HepG2 (cell line): ENCODE measurements around the gene NDUFB5. TPM values are rescaled to one million over a fixed set of nuclear protein-coding genes. Genes with fewer than 3 reads are reported as not detected.

Experiments used
- ATAC-seq: fragments of 200-7000 bp; cut with Tn5 transposase; 3 replicates; pipeline ENCODE4 v1.9.1; 2020; ENCODE audit warnings: mild to moderate bottlenecking, moderate library complexity
- BruUV-seq: library from RNA; stranded (reverse); fragments of 400-500 nt; replicated peaks from 2 replicates; lab custom pipeline; 2021; lab: Mats Ljungman, UMichigan
- CTCF ChIA-PET: fragments of 300-600 bp; formaldehyde crosslinking; extraction: SDS; loops from one replicate; lab custom pipeline; 2021; ENCODE audit warnings: low total read pairs, inconsistent platforms, low intra/inter-chr PET ratio; lab: Yijun Ruan, JAX
- POLR2A ChIA-PET: fragments of 350-600 bp; sonication (Branson Sonifier 250); formaldehyde crosslinking; loops from one replicate; lab custom pipeline; 2020; ENCODE audit warnings: antibody characterized with exemption, inconsistent platforms; lab: Yijun Ruan, JAX
- DNase-seq: peaks from one replicate; pipeline ENCODE4 v3.0.0-alpha.2; 2015; ENCODE audit warnings: low spot score
- FAIRE-seq: peaks from 3 replicates; lab custom pipeline; 2011; peaks lifted over from hg19 to GRCh38; lab: Jason Lieb, UNC
- H2AFZ ChIP-seq: one replicate; pipeline ENCODE4 v1.6.1; 2011; ENCODE audit warnings: low read length, inconsistent platforms
- H3K27ac ChIP-seq: fragments of 300-600 bp; 3 replicates; pipeline ENCODE4 v1.8.0; 2011; ENCODE audit warnings: mixed run types, mild to moderate bottlenecking, mixed read lengths, low read length, inconsistent platforms; ENCODE audit not compliant: insufficient read depth; ENCODE audit errors: extremely low read length
- H3K27me3 ChIP-seq, 2 experiments: fragments of 200-600 bp in 1 of 2; 2 replicates in 1 of 2; 3 replicates in 1 of 2; pipeline versions ENCODE4 v1.6.0 to v1.8.0; 2011; ENCODE audit warnings: low read length in 2 of 2, mild to moderate bottlenecking in 2 of 2, moderate library complexity in 2 of 2, inconsistent platforms in 1 of 2; ENCODE audit not compliant: insufficient read depth in 2 of 2, control insufficient read depth in 1 of 2
- H3K36me3 ChIP-seq, 2 experiments: fragments of 200-600 bp in 1 of 2; replicated peaks in 1 of 2; 2 replicates in 1 of 2; 3 replicates in 1 of 2; pipeline versions ENCODE4 v1.5.1 to v1.8.0; 2011; ENCODE audit warnings: low read length in 2 of 2, inconsistent platforms in 1 of 2; ENCODE audit not compliant: insufficient read depth in 2 of 2, control insufficient read depth in 1 of 2
- H3K4me1 ChIP-seq: 2 replicates; pipeline ENCODE4 v1.5.1; 2012; ENCODE audit warnings: low read length, inconsistent platforms; ENCODE audit not compliant: insufficient read depth
- H3K4me2 ChIP-seq: 2 replicates; pipeline ENCODE4 v1.6.0; 2011; ENCODE audit warnings: low read depth, low read length, inconsistent platforms
- H3K4me3 ChIP-seq, 3 experiments: fragments of 200-600 bp in 1 of 3; sonication (generic), shearing (Covaris generic) in 1 of 3; replicated peaks in 1 of 3; 2 replicates each; pipeline ENCODE4 v1.5.1; 2011 to 2016; ENCODE audit warnings: low read length in 3 of 3, inconsistent platforms in 2 of 3, low read depth in 2 of 3, mild to moderate bottlenecking in 2 of 3, control low read depth in 1 of 3, mixed read lengths in 1 of 3; ENCODE audit not compliant: insufficient read depth in 1 of 3
- H3K79me2 ChIP-seq: one replicate; pipeline ENCODE4 v1.6.1; 2011; ENCODE audit warnings: low read length, inconsistent platforms; ENCODE audit not compliant: insufficient read depth
- H3K9ac ChIP-seq: 2 replicates; pipeline ENCODE4 v1.6.0; 2011; ENCODE audit warnings: mild to moderate bottlenecking, low read depth, low read length, inconsistent platforms; ENCODE audit not compliant: insufficient read depth
- H3K9me3 ChIP-seq: 2 replicates; pipeline ENCODE4 v1.5.1; 2012; ENCODE audit warnings: mild to moderate bottlenecking, low read length
- H4K20me1 ChIP-seq: 2 replicates; pipeline ENCODE4 v1.6.0; 2011; ENCODE audit warnings: inconsistent platforms, mild to moderate bottlenecking, low read length, moderate library complexity; ENCODE audit not compliant: insufficient read depth
- AGO2 ChIP-seq: fragments of 200-400 bp; formaldehyde crosslinking; optimal IDR thresholded peaks from 2 replicates; pipeline ENCODE3; 2017; ENCODE audit warnings: mild to moderate bottlenecking, low read depth, low read length, moderate library complexity
- FOXK1 ChIP-seq: sonication (generic); formaldehyde crosslinking; IDR thresholded peaks from 2 replicates; pipeline ENCODE4 v1.4.0; 2020; ENCODE audit warnings: low read depth, missing genetic modification reagents, borderline replicate concordance
- GRHL1 ChIP-seq: sonication (generic); formaldehyde crosslinking; conservative IDR thresholded peaks from 2 replicates; pipeline ENCODE4 v1.8.0; 2022; ENCODE audit warnings: missing genetic modification reagents
- ZNF33B ChIP-seq: sonication (generic); formaldehyde crosslinking; IDR thresholded peaks from 2 replicates; pipeline ENCODE4 v1.5.1; 2020; ENCODE audit warnings: mild to moderate bottlenecking, missing genetic modification reagents
- ZNF547 ChIP-seq: sonication (generic); formaldehyde crosslinking; IDR thresholded peaks from 2 replicates; pipeline ENCODE4 v1.5.1; 2020; ENCODE audit warnings: mild to moderate bottlenecking, missing genetic modification reagents
- WGBS: methylation state at CpG from one replicate; pipeline ENCODE4 v1.1.6; 2017; ENCODE audit warnings: low lambda C conversion rate; 5-methylcytosine and 5-hydroxymethylcytosine counted together
- in situ Hi-C: cut with HindIII; loops from 2 replicates; pipeline ENCODE4 v1.10.0; 2017; ENCODE audit warnings: low pct_unique_long_range_greater_than_20kb; ENCODE audit not compliant: extremely low pct_ligation_motif_present
- intact Hi-C: fragments of 100-400 bp; cut with micrococcal nuclease; formaldehyde crosslinking; loops from one replicate; pipeline ENCODE4 v1.10.0; 2022; ENCODE audit not compliant: unreplicated experiment
- polyA plus RNA-seq, 8 experiments: library from polyadenylated mRNA; depleted of rRNA in 3 of 8; stranded (reverse) in 7 of 8; unstranded in 1 of 8; fragments of >200 nt; fragmentation: Illumina TruSeq in 4 of 8; extraction: Trizol in 4 of 8; gene quantifications; 2 replicates each; pipeline versions ENCODE4 v1.2.1 to v1.2.3, GENCODE V29; 2011 to 2016; ENCODE audit warnings: low read depth in 4 of 8, missing spikeins in 1 of 8, mixed read lengths in 1 of 8; ENCODE audit not compliant: insufficient read depth in 1 of 8
- total RNA-seq, 5 experiments: library from RNA; depleted of rRNA; stranded (reverse); fragments of >200 nt; fragmentation: Illumina TruSeq; extraction: Trizol; gene quantifications; 2 replicates each; pipeline ENCODE4 v1.2.3, GENCODE V29; 2016; ENCODE audit warnings: low read depth in 1 of 5
- TF ChIP-seq, protein P1 (sequence below): sonication (generic); formaldehyde crosslinking; IDR thresholded peaks from 2 replicates; pipeline ENCODE4 v1.5.1; 2020; ENCODE audit warnings: mild to moderate bottlenecking, missing genetic modification reagents, borderline replicate concordance

NDUFB5 gene
- total and polyA plus RNA-seq, 2 of the 13 experiments (the other 11 are each of a cell fraction or from before 2014, with no cell fraction given) = 43.3 to 120 TPM

- TF ChIP-seq GRHL1 = no peak
- no peak for TF ChIP-seq ZNF547 (CRISPR knock-in tag)
- no peak for TF ChIP-seq FOXK1 (CRISPR knock-in tag)
- no peak for TF ChIP-seq ZNF33B (CRISPR knock-in tag)
- TF ChIP-seq, protein P1, sequence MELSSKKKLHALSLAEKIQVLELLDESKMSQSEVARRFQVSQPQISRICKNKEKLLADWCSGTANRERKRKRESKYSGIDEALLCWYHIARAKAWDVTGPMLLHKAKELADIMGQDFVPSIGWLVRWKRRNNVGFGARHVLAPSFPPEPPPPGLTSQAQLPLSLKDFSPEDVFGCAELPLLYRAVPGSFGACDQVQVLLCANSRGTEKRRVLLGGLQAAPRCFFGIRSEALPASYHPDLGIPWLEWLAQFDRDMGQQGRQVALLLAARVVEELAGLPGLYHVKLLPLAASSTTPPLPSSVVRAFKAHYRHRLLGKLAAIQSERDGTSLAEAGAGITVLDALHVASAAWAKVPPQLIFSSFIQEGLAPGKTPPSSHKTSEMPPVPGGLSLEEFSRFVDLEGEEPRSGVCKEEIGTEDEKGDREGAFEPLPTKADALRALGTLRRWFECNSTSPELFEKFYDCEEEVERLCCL (CRISPR knock-in tag) = no peak
- no peak for TF ChIP-seq AGO2
- ChIA-PET POLR2A (no interaction called here), CTCF (no interaction called here)
- BruUV-seq = no TSS peak
- H3K27me3 ChIP-seq = no peaks in the 10 kb centered on the region; a peak in 1 of 5 replicates
- H3K4me1 ChIP-seq = peaks cover 18% of the 10 kb centered on the region
- H3K36me3 ChIP-seq = peaks cover 2 to 31% of the 10 kb centered on the region in 2 experiments; a peak in 4 of 5 replicates
- peak overlapping the region; percentile 66 for H3K4me2 ChIP-seq
- in situ Hi-C loops (no loop called here), intact Hi-C loops (loop anchor here (2.0 kb wide), 2 partner anchors 41 kb away; partner anchors contain the start of gene ACTL6A)
- peaks cover 39% of the 10 kb centered on the region for H3K79me2 ChIP-seq
- H3K9ac ChIP-seq = peak overlapping the region; percentile 95
- H3K9me3 ChIP-seq = no peaks in the 10 kb centered on the region
- ATAC-seq (no peak), DNase-seq (no peak), FAIRE-seq (no peak)
- H4K20me1 ChIP-seq = no peaks in the 10 kb centered on the region
- peak overlapping the region; percentile 90 to 95 (median 91) for H3K4me3 ChIP-seq
- WGBS = 3% methylated on average over 3 of the region's 3 CpGs
- peak overlapping the region; percentile 86 for H3K27ac ChIP-seq
- H2AFZ ChIP-seq = no peak overlapping the region
These were observed 763 bp upstream of the NDUFB5 start for GRCh38 chr3:179603831-179604230.
